ENCODE results near the gene HMCN1. TPM values are rescaled to one million over a fixed set of nuclear protein-coding genes. Genes with fewer than 3 reads are reported as not detected.
"Not testable (repeated sequence)": the region's sequence is repeated elsewhere in the genome, so short reads cannot be mapped to it uniquely, and the experiment has no call there.

Gene HMCN1
- total and polyA plus RNA-seq, 4 donors = 1.5 to 6.8 (median 3.5) TPM

- no peaks in the 10 kb centered on the region for H3K36me3 ChIP-seq (ENCODE audit: control insufficient read depth in 4 of 4, insufficient read depth in 3 of 4, low read depth in 1 of 4, low read length in 3 of 4)
- TF ChIP-seq YY1 (IDR thresholded peaks at IDR 0.05) (no peak), CTCF (IDR thresholded peaks at IDR 0.05; ENCODE audit: low read depth, low read length, missing input control) (no peak), HNF4G (IDR thresholded peaks at IDR 0.05) (no peak), RXRA (IDR thresholded peaks at IDR 0.05) (no peak), FOXA1 (IDR thresholded peaks at IDR 0.05) (no peak), TAF1 (conservative IDR thresholded peaks at IDR 0.05) (no peak), RAD21 (IDR thresholded peaks at IDR 0.05) (no peak), REST (IDR thresholded peaks at IDR 0.05) (no peak), MAX (IDR thresholded peaks at IDR 0.05) (no peak), HNF4A (conservative IDR thresholded peaks at IDR 0.05) (no peak), SP1 (IDR thresholded peaks at IDR 0.05) (no peak)
- no peaks in the 10 kb centered on the region for H3K4me1 ChIP-seq (ENCODE audit: control insufficient read depth in 4 of 4, insufficient read depth in 4 of 4, low read length in 3 of 4)
- no peak overlapping the region for H3K27ac ChIP-seq (ENCODE audit: low read depth in 1 of 2, low read length in 2 of 2)
- no peaks in the 10 kb centered on the region for H3K9me3 ChIP-seq (ENCODE audit: control insufficient read depth in 4 of 4, low read length in 3 of 4)
- no peak overlapping the region for H3K4me3 ChIP-seq (ENCODE audit: low read depth in 1 of 3, low read length in 3 of 3)
- H3K9ac ChIP-seq (ENCODE audit: low read depth in 1 of 2, low read length in 2 of 2) = no peak overlapping the region
- H3K27me3 ChIP-seq (ENCODE audit: control insufficient read depth in 4 of 4, insufficient read depth in 4 of 4, low read length in 3 of 4) = no peaks in the 10 kb centered on the region
- DNase-seq (ENCODE audit: low spot score) = no peak
Observed at GRCh38 chr1:185776522-185776921, 42.3 kb downstream of the HMCN1 start.

GRCh38 chr1:185783860-185784259 lies 49.7 kb downstream of the HMCN1 start:
- H3K27me3 ChIP-seq (ENCODE audit: control insufficient read depth in 4 of 4, insufficient read depth in 4 of 4, low read length in 3 of 4); H3K4me1 ChIP-seq (ENCODE audit: control insufficient read depth in 4 of 4, insufficient read depth in 4 of 4, low read length in 3 of 4); H3K4me3 ChIP-seq (ENCODE audit: low read depth in 1 of 3, low read length in 3 of 3); H3K9me3 ChIP-seq (ENCODE audit: control insufficient read depth in 4 of 4, low read length in 3 of 4); H3K9ac ChIP-seq (ENCODE audit: low read depth in 1 of 2, low read length in 2 of 2); H3K36me3 ChIP-seq (ENCODE audit: control insufficient read depth in 4 of 4, insufficient read depth in 3 of 4, low read depth in 1 of 4, low read length in 3 of 4); H3K27ac ChIP-seq (ENCODE audit: low read depth in 1 of 2, low read length in 2 of 2); DNase-seq (ENCODE audit: low spot score): not testable (repeated sequence)
- WGBS = 85% methylated on average over 10 of the region's 10 CpGs

GRCh38 chr1:185785586-185785985 lies 51.4 kb downstream of the HMCN1 start:
- Histone ChIP-seq H3K9me3 (ENCODE audit: control insufficient read depth in 4 of 4, low read length in 3 of 4) (peaks cover 0 to 2% (median 0%) of the 10 kb centered on the region in 4 donors), H3K9ac (ENCODE audit: low read depth in 1 of 2, low read length in 2 of 2) (no peak overlapping the region), H3K4me1 (ENCODE audit: control insufficient read depth in 4 of 4, insufficient read depth in 4 of 4, low read length in 3 of 4) (peaks cover 0 to 3% (median 0%) of the 10 kb centered on the region in 4 donors), H3K36me3 (ENCODE audit: control insufficient read depth in 4 of 4, insufficient read depth in 3 of 4, low read depth in 1 of 4, low read length in 3 of 4) (no peaks in the 10 kb centered on the region), H3K4me3 (ENCODE audit: low read depth in 1 of 3, low read length in 3 of 3) (no peak overlapping the region), H3K27ac (ENCODE audit: low read depth in 1 of 2, low read length in 2 of 2) (no peak overlapping the region), H3K27me3 (ENCODE audit: control insufficient read depth in 4 of 4, insufficient read depth in 4 of 4, low read length in 3 of 4) (no peaks in the 10 kb centered on the region)
- 67% methylated on average over 3 of the region's 3 CpGs for WGBS
- no peak for DNase-seq (ENCODE audit: low spot score)
- TF ChIP-seq ATF3 (IDR thresholded peaks at IDR 0.05) (no peak), REST (IDR thresholded peaks at IDR 0.05) (no peak), EGR1 (IDR thresholded peaks at IDR 0.05; ENCODE audit: low read depth in 2 of 2) (no peak), NR2F2 (IDR thresholded peaks at IDR 0.05) (no peak), CTCF (IDR thresholded peaks at IDR 0.05; ENCODE audit: low read depth, low read length, missing input control) (no peak), HNF4G (IDR thresholded peaks at IDR 0.05) (no peak), FOXA2 (IDR thresholded peaks at IDR 0.05) (no peak), MAX (IDR thresholded peaks at IDR 0.05) (no peak), YY1 (IDR thresholded peaks at IDR 0.05) (no peak), GABPA (IDR thresholded peaks at IDR 0.05 in 1 of 2, conservative IDR thresholded peaks at IDR 0.05 in 1 of 2) (no peak), HNF4A (conservative IDR thresholded peaks at IDR 0.05) (no peak), RXRA (IDR thresholded peaks at IDR 0.05) (no peak), RAD21 (IDR thresholded peaks at IDR 0.05) (no peak)

Data from liver (tissue), 9 donors.